Osteoblast (primary cell): ENCODE data around the gene ATP2B2. TPM values are rescaled to one million over a fixed set of nuclear protein-coding genes. Genes with fewer than 3 reads are reported as not detected.

ENCODE experiments used
- DNase-seq: peaks from one replicate; pipeline ENCODE4 v3.0.0; 2011; ENCODE audit warnings: low spot score, mixed read lengths; ENCODE audit not compliant: insufficient read length; ENCODE audit errors: missing footprints
- H2AFZ ChIP-seq: 2 replicates; pipeline ENCODE4 v1.6.0; 2011; ENCODE audit warnings: mild to moderate bottlenecking, low read length
- H3K27ac ChIP-seq: 2 replicates; pipeline ENCODE4 v1.5.1; 2011; ENCODE audit warnings: mild to moderate bottlenecking, low read depth, low read length, moderate library complexity
- H3K27me3 ChIP-seq: 2 replicates; pipeline ENCODE4 v1.6.0; 2012; ENCODE audit warnings: mild to moderate bottlenecking, control low read depth, inconsistent platforms, low read length, moderate library complexity; ENCODE audit not compliant: insufficient read depth
- H3K36me3 ChIP-seq: 2 replicates; pipeline ENCODE4 v1.5.1; 2011; ENCODE audit warnings: mild to moderate bottlenecking, low read length, control low read depth, moderate library complexity; ENCODE audit not compliant: insufficient read depth
- H3K4me1 ChIP-seq: 2 replicates; pipeline ENCODE4 v1.5.1; 2011; ENCODE audit warnings: mild to moderate bottlenecking, low read length, control low read depth, moderate library complexity; ENCODE audit not compliant: insufficient read depth
- H3K4me2 ChIP-seq: 2 replicates; pipeline ENCODE4 v1.6.0; 2011; ENCODE audit warnings: mild to moderate bottlenecking, low read length; ENCODE audit not compliant: insufficient read depth
- H3K4me3 ChIP-seq: fragments of 200-600 bp; sonication (generic); 3 replicates; pipeline ENCODE4 v1.5.1; 2012; ENCODE audit warnings: mild to moderate bottlenecking, low read length, inconsistent platforms; ENCODE audit not compliant: insufficient read depth
- H3K79me2 ChIP-seq: 2 replicates; pipeline ENCODE4 v1.6.0; 2012; ENCODE audit warnings: mild to moderate bottlenecking, low read length, control low read depth, inconsistent platforms; ENCODE audit not compliant: insufficient read depth
- H3K9me3 ChIP-seq: 2 replicates; pipeline ENCODE4 v1.5.1; 2011; ENCODE audit warnings: low read depth, low read length, control low read depth
- H4K20me1 ChIP-seq: 2 replicates; pipeline ENCODE4 v1.6.0; 2012; ENCODE audit warnings: mild to moderate bottlenecking, low read length, control low read depth; ENCODE audit not compliant: insufficient read depth
- total RNA-seq: library from RNA; depleted of rRNA; stranded (reverse); fragments of >200 nt; gene quantifications from 2 replicates; pipeline ENCODE4 v1.2.3, GENCODE V29; 2012
- TF ChIP-seq, protein P1 (sequence below): IDR thresholded peaks from 2 replicates; pipeline ENCODE4 v1.5.1; 2011; ENCODE audit warnings: mild to moderate bottlenecking, low read depth, low read length, moderate library complexity; ENCODE audit errors: extremely low read depth

ATP2B2 gene
- total RNA-seq, 1 donor, result not detected

DNA sequence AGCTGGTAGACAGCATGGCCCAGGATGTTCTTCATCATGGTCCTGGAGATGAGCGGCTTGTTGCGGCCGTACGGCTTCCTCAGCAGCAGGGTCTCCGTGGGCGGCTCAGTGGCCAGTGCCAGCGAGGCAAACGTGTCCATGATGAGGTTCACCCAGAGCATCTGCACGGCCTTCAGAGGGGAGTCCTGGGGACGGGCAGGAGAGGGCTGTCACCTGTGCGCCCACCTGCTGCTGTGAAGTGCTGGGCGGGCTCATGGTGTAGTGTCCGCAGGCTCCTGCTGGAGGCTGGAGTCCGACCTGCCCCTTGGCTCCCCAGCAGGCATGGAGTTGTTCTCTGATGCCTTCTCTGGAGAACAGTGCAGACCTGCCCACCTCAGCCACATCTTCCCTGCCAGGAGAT, 162.6 kb downstream of the ATP2B2 start:
- H2AFZ ChIP-seq, result no peak overlapping the region
- no peaks in the 10 kb centered on the region for H3K27me3 ChIP-seq
- H3K4me1 ChIP-seq, result no peaks in the 10 kb centered on the region
- H3K36me3 ChIP-seq, result no peaks in the 10 kb centered on the region
- H3K4me3 ChIP-seq, result no peak overlapping the region
- no peaks in the 10 kb centered on the region for H4K20me1 ChIP-seq
- TF ChIP-seq, protein P1, sequence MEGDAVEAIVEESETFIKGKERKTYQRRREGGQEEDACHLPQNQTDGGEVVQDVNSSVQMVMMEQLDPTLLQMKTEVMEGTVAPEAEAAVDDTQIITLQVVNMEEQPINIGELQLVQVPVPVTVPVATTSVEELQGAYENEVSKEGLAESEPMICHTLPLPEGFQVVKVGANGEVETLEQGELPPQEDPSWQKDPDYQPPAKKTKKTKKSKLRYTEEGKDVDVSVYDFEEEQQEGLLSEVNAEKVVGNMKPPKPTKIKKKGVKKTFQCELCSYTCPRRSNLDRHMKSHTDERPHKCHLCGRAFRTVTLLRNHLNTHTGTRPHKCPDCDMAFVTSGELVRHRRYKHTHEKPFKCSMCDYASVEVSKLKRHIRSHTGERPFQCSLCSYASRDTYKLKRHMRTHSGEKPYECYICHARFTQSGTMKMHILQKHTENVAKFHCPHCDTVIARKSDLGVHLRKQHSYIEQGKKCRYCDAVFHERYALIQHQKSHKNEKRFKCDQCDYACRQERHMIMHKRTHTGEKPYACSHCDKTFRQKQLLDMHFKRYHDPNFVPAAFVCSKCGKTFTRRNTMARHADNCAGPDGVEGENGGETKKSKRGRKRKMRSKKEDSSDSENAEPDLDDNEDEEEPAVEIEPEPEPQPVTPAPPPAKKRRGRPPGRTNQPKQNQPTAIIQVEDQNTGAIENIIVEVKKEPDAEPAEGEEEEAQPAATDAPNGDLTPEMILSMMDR, result no peak
- H3K79me2 ChIP-seq, result no peaks in the 10 kb centered on the region
- no peak overlapping the region for H3K4me2 ChIP-seq
- peak; percentile 51 for DNase-seq
- H3K27ac ChIP-seq, result no peak overlapping the region
- H3K9me3 ChIP-seq, result no peaks in the 10 kb centered on the region

DNA sequence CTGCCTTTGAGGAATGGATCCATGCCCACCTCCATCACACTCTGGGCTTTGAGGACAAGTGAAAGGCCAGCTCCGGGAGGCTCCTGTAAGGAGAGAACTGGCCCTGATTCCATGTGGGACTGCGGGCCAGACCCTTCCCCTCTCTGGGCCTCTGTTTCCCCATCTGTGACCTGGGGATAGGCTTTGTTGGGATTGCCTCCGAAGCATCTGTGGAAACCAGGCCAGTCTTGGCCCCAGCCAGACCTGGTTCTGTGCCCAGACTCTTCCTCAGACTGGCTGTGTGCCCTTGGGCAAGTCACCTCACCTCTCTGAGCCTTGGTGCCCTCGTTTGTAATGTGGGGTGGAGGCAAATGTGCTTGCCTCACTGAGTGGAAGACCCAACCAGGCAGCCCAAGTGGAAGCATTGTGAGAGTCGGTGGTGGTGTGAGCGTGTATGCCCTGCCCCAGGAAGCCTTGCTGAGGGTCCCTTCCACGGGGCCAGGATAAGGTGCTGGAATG, 163.4 kb downstream of the ATP2B2 start:
- peak; percentile 26 for DNase-seq
- Histone ChIP-seq H3K36me3 (no peaks in the 10 kb centered on the region), H4K20me1 (no peaks in the 10 kb centered on the region), H3K4me2 (no peak overlapping the region), H3K4me1 (no peaks in the 10 kb centered on the region), H3K27me3 (no peaks in the 10 kb centered on the region), H2AFZ (no peak overlapping the region), H3K79me2 (no peaks in the 10 kb centered on the region), H3K9me3 (no peaks in the 10 kb centered on the region), H3K27ac (no peak overlapping the region), H3K4me3 (no peak overlapping the region)
- TF ChIP-seq, protein P1, result no peak

DNA sequence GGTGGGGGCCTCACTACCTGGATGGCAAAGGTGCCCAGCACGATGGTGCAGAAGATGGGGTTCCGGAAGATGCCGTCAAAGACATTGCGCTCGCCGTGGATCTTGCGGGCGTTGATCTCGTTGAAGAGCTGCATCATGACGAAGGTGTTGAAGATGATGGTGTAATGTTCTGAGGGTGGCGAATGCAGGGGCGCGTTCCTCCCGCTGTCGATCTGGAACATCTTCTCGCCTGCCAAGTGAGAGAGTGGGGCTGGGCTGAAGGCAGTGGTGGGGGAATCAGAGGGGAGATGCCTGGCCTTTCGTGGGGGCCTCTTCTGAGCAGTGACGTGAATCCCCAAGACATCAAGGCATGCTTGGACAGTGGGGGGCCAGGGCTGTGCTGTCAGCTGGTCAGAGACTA, 164.9 kb downstream of the ATP2B2 start:
- Histone ChIP-seq H3K27ac (no peak overlapping the region), H3K79me2 (no peaks in the 10 kb centered on the region), H3K4me2 (no peak overlapping the region), H4K20me1 (no peaks in the 10 kb centered on the region), H3K36me3 (no peaks in the 10 kb centered on the region), H3K4me3 (no peak overlapping the region), H3K27me3 (no peaks in the 10 kb centered on the region), H2AFZ (no peak overlapping the region), H3K4me1 (no peaks in the 10 kb centered on the region), H3K9me3 (no peaks in the 10 kb centered on the region)
- DNase-seq, result no peak
- TF ChIP-seq, protein P1, result no peak

DNA sequence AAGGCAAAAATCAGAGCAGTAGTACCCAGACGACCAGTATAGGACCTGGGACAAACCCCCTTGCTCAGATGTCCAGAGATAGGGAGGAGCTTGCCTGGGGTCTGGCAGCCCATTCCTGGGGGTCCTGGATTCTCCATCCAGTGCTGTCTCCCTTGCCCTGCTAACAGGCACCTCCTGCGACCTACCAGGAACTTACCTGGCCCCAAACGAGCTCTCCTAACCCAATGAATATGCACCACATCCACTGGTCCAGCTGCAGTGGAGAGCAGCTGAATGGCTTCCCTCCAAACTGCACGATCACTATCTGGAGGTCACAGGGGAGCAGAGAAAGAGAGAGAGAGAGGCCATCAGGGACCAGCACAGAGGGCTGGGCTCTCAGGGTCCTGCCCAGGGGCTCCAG, 165.3 kb downstream of the ATP2B2 start:
- H4K20me1 ChIP-seq, result no peaks in the 10 kb centered on the region
- TF ChIP-seq, protein P1, result no peak

More for the DNA sequence above, 165.3 kb downstream of the ATP2B2 start:
- no peaks in the 10 kb centered on the region for H3K79me2 ChIP-seq
- H3K9me3 ChIP-seq, result no peaks in the 10 kb centered on the region
- no peak overlapping the region for H2AFZ ChIP-seq
- no peak overlapping the region for H3K4me2 ChIP-seq
- no peaks in the 10 kb centered on the region for H3K36me3 ChIP-seq
- peak; percentile 88 for DNase-seq
- H3K4me1 ChIP-seq, result no peaks in the 10 kb centered on the region
- H3K27me3 ChIP-seq, result no peaks in the 10 kb centered on the region
- H3K27ac ChIP-seq, result no peak overlapping the region
- no peak overlapping the region for H3K4me3 ChIP-seq
